Progenitor cell of endocrine pancreas (in vitro differentiated cells): ENCODE results near the gene C22orf39. TPM values are rescaled to one million over a fixed set of nuclear protein-coding genes. Genes with fewer than 3 reads are reported as not detected.
"Not testable (repeated sequence)": the region's sequence is repeated elsewhere in the genome, so short reads cannot be mapped to it uniquely, and the experiment has no call there.

ENCODE experiments used
- DNase-seq: peaks from one replicate; pipeline ENCODE4 v3.0.0; 2021; ENCODE audit warnings: low spot score; ENCODE audit not compliant: unreplicated experiment
- H3K27ac Mint-ChIP-seq: 2 replicates; pipeline ENCODE4 v1.8.0; 2021; ENCODE audit warnings: mild to moderate bottlenecking, moderate library complexity, mixed read lengths
- H3K27me3 Mint-ChIP-seq: 2 replicates; pipeline ENCODE4 v1.8.0; 2021; ENCODE audit warnings: mixed read lengths
- H3K36me3 Mint-ChIP-seq: 2 replicates; pipeline ENCODE4 v1.8.0; 2022; ENCODE audit warnings: mixed read lengths; ENCODE audit not compliant: insufficient read depth
- H3K4me1 Mint-ChIP-seq: 2 replicates; pipeline ENCODE4 v1.8.0; 2021; ENCODE audit warnings: low read depth, mixed read lengths
- H3K4me3 Mint-ChIP-seq: 2 replicates; pipeline ENCODE4 v1.8.0; 2021; ENCODE audit warnings: low read depth, mild to moderate bottlenecking, moderate library complexity, mixed read lengths
- H3K9me3 Mint-ChIP-seq: 2 replicates; pipeline ENCODE4 v1.8.0; 2021; ENCODE audit warnings: low read depth, mixed read lengths
- CTCF ChIP-seq: fragments of 200-600 bp; sonication (generic); IDR thresholded peaks from one replicate; pipeline ENCODE4 v1.5.0; 2021; ENCODE audit warnings: antibody characterized with exemption, mild to moderate bottlenecking; ENCODE audit not compliant: unreplicated experiment
- total RNA-seq: library from RNA; stranded (reverse); gene quantifications from 2 replicates; pipeline ENCODE4 v1.2.1, GENCODE V29; 2021

Gene C22orf39
- total RNA-seq, 1 donor from 2014 or later, result 28.8 TPM

GRCh38 chr22:19443544-19444211 lies 3.8 kb downstream of the C22orf39 start:
- H3K36me3 Mint-ChIP-seq, result peaks cover 3% of the 10 kb centered on the region
- H3K4me3 Mint-ChIP-seq, result no peak overlapping the region

GRCh38 chr22:19442166-19442565 lies 5.3 kb downstream of the C22orf39 start:
- Mint-ChIP-seq H3K36me3 (peaks cover 7% of the 10 kb centered on the region), H3K27ac (peak overlapping the region; percentile 69), H3K27me3 (no peaks in the 10 kb centered on the region), H3K4me3 (no peak overlapping the region), H3K9me3 (no peaks in the 10 kb centered on the region), H3K4me1 (peaks cover 14% of the 10 kb centered on the region)
- TF ChIP-seq CTCF, result no peak
- DNase-seq, result no peak

More at GRCh38 chr22:19443544-19444211, 3.8 kb downstream of the C22orf39 start:
- no peaks in the 10 kb centered on the region for H3K9me3 Mint-ChIP-seq
- no peak for DNase-seq
- TF ChIP-seq CTCF, result no peak
- H3K27ac Mint-ChIP-seq, result no peak overlapping the region
- no peaks in the 10 kb centered on the region for H3K27me3 Mint-ChIP-seq
- peaks cover 18% of the 10 kb centered on the region for H3K4me1 Mint-ChIP-seq

- DNase-seq, result no peak
- no peak for TF ChIP-seq CTCF
- Mint-ChIP-seq H3K4me3 (no peak overlapping the region), H3K27me3 (no peaks in the 10 kb centered on the region), H3K4me1 (peaks cover 4% of the 10 kb centered on the region), H3K36me3 (peaks cover 6% of the 10 kb centered on the region), H3K9me3 (no peaks in the 10 kb centered on the region), H3K27ac (peak overlapping the region; percentile 24)
Measured at GRCh38 chr22:19440411-19441195, 6.9 kb downstream of the C22orf39 start.

DNA sequence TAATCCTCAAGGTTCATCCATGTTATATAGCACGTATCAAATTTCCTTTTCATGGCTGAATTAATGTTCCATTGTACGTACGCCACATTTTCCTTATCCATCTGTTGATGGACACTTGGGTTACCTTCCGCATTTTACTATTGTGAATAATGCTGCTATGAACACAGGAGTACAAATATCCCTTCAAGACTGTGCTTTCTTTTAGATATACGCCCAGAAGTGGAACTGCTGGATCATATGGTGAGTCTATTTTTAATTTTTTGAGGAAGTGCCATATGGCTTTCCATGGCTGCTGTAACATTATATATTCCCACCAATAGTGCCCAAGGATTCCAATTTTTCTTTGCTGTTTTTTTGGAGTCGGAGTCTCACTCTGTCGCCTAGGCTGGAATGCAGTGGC lies 9.2 kb downstream of the C22orf39 start:
- H3K27ac Mint-ChIP-seq, result no peak overlapping the region
- DNase-seq, result no peak
- peaks cover 5% of the 10 kb centered on the region for H3K36me3 Mint-ChIP-seq
- no peak overlapping the region for H3K4me3 Mint-ChIP-seq
- no peaks in the 10 kb centered on the region for H3K27me3 Mint-ChIP-seq
- no peak for TF ChIP-seq CTCF
- H3K4me1 Mint-ChIP-seq, result peaks cover 2% of the 10 kb centered on the region
- H3K9me3 Mint-ChIP-seq, result no peaks in the 10 kb centered on the region

- not testable (repeated sequence) for H3K4me1 Mint-ChIP-seq, DNase-seq, H3K9me3 Mint-ChIP-seq, H3K4me3 Mint-ChIP-seq, H3K27me3 Mint-ChIP-seq, H3K36me3 Mint-ChIP-seq
- H3K27ac Mint-ChIP-seq, result peak overlapping the region; percentile 33
Measured at GRCh38 chr22:19436444-19437161, 10.9 kb downstream of the C22orf39 start.
